ENCODE results near the gene VAPB.

VAPB gene

DNA sequence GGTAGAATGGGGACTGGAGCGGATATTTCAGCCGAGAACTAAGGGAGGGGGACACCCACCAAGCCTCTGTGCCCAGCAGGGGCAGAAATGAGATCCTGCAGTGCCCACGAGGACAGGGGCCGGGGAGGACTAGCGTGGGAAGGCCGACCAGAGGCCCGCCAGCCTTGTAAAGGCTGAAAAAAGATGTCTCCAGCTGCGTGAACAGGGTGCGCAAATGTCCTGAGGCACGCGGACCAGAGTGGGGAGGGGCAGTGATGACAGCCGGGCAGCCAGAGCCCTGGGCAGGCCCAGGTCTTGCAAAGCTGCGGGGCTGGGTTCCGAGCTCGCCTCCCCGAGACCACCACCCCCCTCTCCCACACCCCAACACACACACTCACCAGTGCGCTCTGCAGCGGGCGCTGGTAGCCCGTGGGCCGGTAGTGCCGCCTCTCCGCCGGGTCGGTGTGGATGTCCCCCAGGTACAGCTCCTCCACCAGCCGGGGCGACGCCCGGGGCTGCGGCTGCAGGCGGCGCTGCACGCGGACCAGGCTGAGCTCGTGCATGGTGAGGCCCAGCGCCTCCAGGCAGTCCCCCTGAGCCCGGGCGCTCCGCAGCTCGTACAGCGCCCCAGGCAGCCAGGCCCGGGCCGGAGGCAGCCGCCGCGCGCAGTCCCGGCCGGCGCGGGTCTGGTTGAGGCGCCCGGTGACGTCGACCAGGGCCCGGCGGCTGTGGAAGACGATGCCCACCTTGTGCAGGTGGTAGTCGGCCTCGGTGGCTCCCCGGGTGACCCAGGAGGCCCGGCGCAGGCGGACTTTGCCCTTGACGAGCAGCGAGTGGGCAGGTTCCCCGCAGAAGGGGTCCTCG, 77.9 kb downstream of the VAPB start:
- Histone ChIP-seq H3K27me3 (ENCODE audit: insufficient read depth, poor library complexity, severe bottlenecking) (no peaks in the 10 kb centered on the region), H3K4me3 (ENCODE audit: severe bottlenecking) (no peak overlapping the region), H3K4me1 (ENCODE audit: insufficient read depth, poor library complexity, severe bottlenecking) (peaks cover 8% of the 10 kb centered on the region), H3K27ac (ENCODE audit: poor library complexity, severe bottlenecking) (no peak overlapping the region), H3K36me3 (ENCODE audit: low read depth) (no peaks in the 10 kb centered on the region), H3K9me3 (ENCODE audit: severe bottlenecking) (no peaks in the 10 kb centered on the region)
- no peak for ATAC-seq (ENCODE audit: low read depth)
- TF ChIP-seq CTCF (IDR thresholded peaks at IDR 0.05; ENCODE audit: poor library complexity, severe bottlenecking): no peak
- peak; percentile 84 for DNase-seq (ENCODE audit: low spot score)

DNA sequence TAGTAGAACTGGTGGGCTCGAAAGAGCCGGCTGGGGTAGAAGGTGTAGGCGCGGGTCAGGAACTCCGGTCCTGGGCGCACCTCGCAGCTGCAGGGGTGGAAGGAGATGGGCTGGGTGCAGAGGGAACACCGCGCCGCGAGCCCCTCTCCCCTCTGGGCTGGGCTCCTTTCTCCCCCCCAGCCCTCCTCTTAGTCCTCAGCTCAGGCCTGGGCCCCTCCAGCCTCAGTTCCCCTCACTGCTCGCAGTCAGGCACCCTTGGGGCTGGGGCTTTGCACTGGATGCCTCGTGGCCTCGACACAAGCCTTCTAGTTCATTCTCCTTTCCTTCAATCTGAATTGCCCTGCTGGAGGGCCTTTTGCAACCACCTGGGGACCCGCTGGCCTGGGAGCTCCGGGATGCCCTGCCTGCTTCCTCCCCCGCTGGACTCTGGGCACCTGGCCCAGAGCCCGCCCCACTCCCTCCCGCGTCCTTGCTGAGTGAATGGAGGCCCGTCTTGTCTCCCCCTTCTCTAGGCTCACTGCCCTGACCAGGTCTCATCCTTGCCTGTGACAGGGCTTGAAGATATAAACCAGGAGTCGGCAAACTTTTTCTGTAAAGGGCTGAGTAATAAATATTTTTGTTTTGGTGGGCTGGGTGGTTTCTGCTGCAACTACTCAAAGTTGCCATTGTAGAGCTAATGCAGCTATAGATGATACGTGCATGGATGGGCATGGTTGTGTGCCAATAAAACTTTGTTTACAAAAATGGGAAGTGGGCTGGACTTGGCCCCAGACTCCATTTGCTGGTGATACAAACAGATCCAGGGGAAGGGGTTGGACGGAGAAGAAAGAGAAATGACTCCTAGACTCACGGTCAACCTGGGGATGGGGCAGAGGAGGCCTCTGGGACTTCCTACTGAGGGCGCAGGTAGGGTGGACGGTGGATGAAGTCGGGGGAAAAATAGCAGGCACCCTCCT, 78.8 kb downstream of the VAPB start:
- H3K36me3 ChIP-seq (ENCODE audit: low read depth): no peaks in the 10 kb centered on the region
- ATAC-seq (ENCODE audit: low read depth) (0 out of 3 replicates have a peak, but pooled peaks have one; percentile 8), DNase-seq (ENCODE audit: low spot score) (peak; percentile 83)
- H3K27me3 ChIP-seq (ENCODE audit: insufficient read depth, poor library complexity, severe bottlenecking): no peaks in the 10 kb centered on the region
- no peak for TF ChIP-seq CTCF (IDR thresholded peaks at IDR 0.05; ENCODE audit: poor library complexity, severe bottlenecking)
- no peaks in the 10 kb centered on the region for H3K9me3 ChIP-seq (ENCODE audit: severe bottlenecking)
- no peaks in the 10 kb centered on the region for H3K4me1 ChIP-seq (ENCODE audit: insufficient read depth, poor library complexity, severe bottlenecking)
- no peak overlapping the region for H3K27ac ChIP-seq (ENCODE audit: poor library complexity, severe bottlenecking)
- no peak overlapping the region for H3K4me3 ChIP-seq (ENCODE audit: severe bottlenecking)

GRCh38 chr20:58469616-58470015, 80.6 kb downstream of the VAPB start:
- Histone ChIP-seq H3K9me3 (ENCODE audit: severe bottlenecking) (no peaks in the 10 kb centered on the region), H3K4me1 (ENCODE audit: insufficient read depth, poor library complexity, severe bottlenecking) (no peaks in the 10 kb centered on the region), H3K36me3 (ENCODE audit: low read depth) (no peaks in the 10 kb centered on the region), H3K27ac (ENCODE audit: poor library complexity, severe bottlenecking) (no peak overlapping the region), H3K4me3 (ENCODE audit: severe bottlenecking) (no peak overlapping the region), H3K27me3 (ENCODE audit: insufficient read depth, poor library complexity, severe bottlenecking) (no peaks in the 10 kb centered on the region)
- no peak for TF ChIP-seq CTCF (IDR thresholded peaks at IDR 0.05; ENCODE audit: poor library complexity, severe bottlenecking)
- ATAC-seq (ENCODE audit: low read depth): no peak
- peak; percentile 73 for DNase-seq (ENCODE audit: low spot score)

GRCh38 chr20:58470336-58471192, 81.5 kb downstream of the VAPB start:
- ATAC-seq (ENCODE audit: low read depth) (0 out of 3 replicates have a peak, but pooled peaks have one; percentile 4), DNase-seq (ENCODE audit: low spot score) (peak; percentile 80)
- H3K27me3 ChIP-seq (ENCODE audit: insufficient read depth, poor library complexity, severe bottlenecking): no peaks in the 10 kb centered on the region
- no peak overlapping the region for H3K27ac ChIP-seq (ENCODE audit: poor library complexity, severe bottlenecking)
- no peaks in the 10 kb centered on the region for H3K36me3 ChIP-seq (ENCODE audit: low read depth)
- no peak overlapping the region for H3K4me3 ChIP-seq (ENCODE audit: severe bottlenecking)
- no peak for TF ChIP-seq CTCF (IDR thresholded peaks at IDR 0.05; ENCODE audit: poor library complexity, severe bottlenecking)
- no peaks in the 10 kb centered on the region for H3K4me1 ChIP-seq (ENCODE audit: insufficient read depth, poor library complexity, severe bottlenecking)
- no peaks in the 10 kb centered on the region for H3K9me3 ChIP-seq (ENCODE audit: severe bottlenecking)

Measured in RWPE2 (cell line).